Naive B cell (primary cell): ENCODE measurements around the gene DMAC1. TPM values are rescaled to one million over a fixed set of nuclear protein-coding genes. Genes with fewer than 3 reads are reported as not detected.

Experiments used
- ATAC-seq, 2 donors: fragments of 150-1000 bp; cut with Tn5 transposase; 2 replicates each; pipeline ENCODE4 v1.10.0; 2021; ENCODE audit warnings: low read depth in 2 of 2, mild to moderate bottlenecking in 2 of 2, moderate library complexity in 2 of 2
- DNase-seq: peaks from one replicate; pipeline ENCODE4 v3.0.0; 2022
- H3K27ac Mint-ChIP-seq, 6 donors: one replicate each; pipeline ENCODE4 v1.8.0; 2020 to 2022; ENCODE audit warnings: mild to moderate bottlenecking in 6 of 6, mixed read lengths in 6 of 6, moderate library complexity in 5 of 6, inconsistent platforms in 2 of 6
- H3K27me3 Mint-ChIP-seq, 3 donors: one replicate each; pipeline ENCODE4 v1.8.0; 2021 to 2022; ENCODE audit warnings: mixed read lengths in 3 of 3, mild to moderate bottlenecking in 1 of 3
- H3K36me3 Mint-ChIP-seq, 2 donors: one replicate each; pipeline ENCODE4 v1.8.0; 2020 to 2022; ENCODE audit warnings: mixed read lengths in 2 of 2, inconsistent platforms in 1 of 2, mild to moderate bottlenecking in 1 of 2
- H3K4me1 Mint-ChIP-seq, 3 donors: one replicate each; pipeline ENCODE4 v1.8.0; 2020 to 2022; ENCODE audit warnings: mixed read lengths in 3 of 3, inconsistent platforms in 1 of 3, mild to moderate bottlenecking in 1 of 3, moderate library complexity in 1 of 3
- H3K4me3 Mint-ChIP-seq, 8 donors: one replicate each; pipeline ENCODE4 v1.8.0; 2020 to 2022; ENCODE audit warnings: mild to moderate bottlenecking in 8 of 8, mixed read lengths in 8 of 8, moderate library complexity in 8 of 8, inconsistent platforms in 2 of 8
- H3K9me3 Mint-ChIP-seq, 7 donors: one replicate each; pipeline ENCODE4 v1.8.0; 2020 to 2022; ENCODE audit warnings: mixed read lengths in 7 of 7, mild to moderate bottlenecking in 5 of 7, inconsistent platforms in 2 of 7, moderate library complexity in 1 of 7
- polyA plus RNA-seq, 6 donors: library from polyadenylated mRNA; unstranded; fragments of 300-500 nt; fragmentation: Illumina TruSeq; gene quantifications; one replicate each; pipeline ENCODE4 v1.2.3, GENCODE V29; 2021; ENCODE audit warnings: low read depth in 6 of 6

DMAC1 gene
- polyA plus RNA-seq, 6 donors from 2014 or later: 22.0 to 68.0 (median 57.9) TPM

DNA sequence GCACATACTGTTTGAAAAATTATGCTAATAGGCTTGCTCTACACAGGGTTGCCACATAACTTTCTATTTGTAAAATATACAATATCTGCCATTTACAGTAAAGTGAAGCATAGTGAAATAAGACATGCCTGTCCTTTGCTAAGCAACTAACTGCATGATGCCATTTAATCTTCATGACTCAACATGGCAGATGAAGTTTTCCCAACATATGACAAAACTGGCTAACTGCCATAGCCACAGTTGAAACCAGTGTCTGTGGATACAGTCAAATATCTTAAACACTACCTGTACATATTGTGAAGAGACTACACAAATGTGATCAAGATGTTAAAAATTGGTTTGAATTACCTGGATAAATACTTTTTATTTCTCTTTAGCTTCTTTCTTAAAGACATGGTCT lies 3.1 kb upstream of the DMAC1 start:
- Mint-ChIP-seq H3K9me3 (peaks cover 0 to 2% (median 0%) of the 10 kb centered on the region in 7 donors), H3K4me1 (peaks cover 7 to 16% (median 11%) of the 10 kb centered on the region in 3 donors), H3K4me3 (no peak overlapping the region), H3K36me3 (no peaks in the 10 kb centered on the region), H3K27me3 (no peaks in the 10 kb centered on the region), H3K27ac (no peak overlapping the region)
- DNase-seq: no peak
- ATAC-seq: no peak

DNA sequence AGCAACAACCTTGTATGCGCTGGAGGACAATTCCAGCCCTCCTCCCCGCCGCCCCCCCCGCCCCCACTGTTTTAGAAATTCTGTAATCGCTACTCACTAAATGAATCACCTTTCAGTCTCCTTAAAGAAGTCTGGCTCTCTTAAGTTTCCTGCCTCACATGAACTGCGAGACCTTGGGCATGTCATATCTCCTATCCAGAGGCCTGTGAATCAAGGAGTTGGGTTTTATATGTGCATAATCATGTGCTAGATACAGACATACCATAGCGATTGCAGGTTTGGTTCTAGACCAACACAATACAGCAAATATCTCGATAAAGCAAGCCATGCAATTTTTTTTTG lies 337 bp upstream of the DMAC1 start:
- H3K36me3 Mint-ChIP-seq: peaks cover 7 to 8% of the 10 kb centered on the region in 2 donors
- peaks cover 7 to 30% (median 11%) of the 10 kb centered on the region in 3 donors for H3K4me1 Mint-ChIP-seq
- ATAC-seq (no peak), DNase-seq (no peak)
- H3K4me3 Mint-ChIP-seq: peak overlapping the region; percentile 83 to 98 (median 92)
- peaks cover 0 to 2% (median 0%) of the 10 kb centered on the region in 7 donors for H3K9me3 Mint-ChIP-seq
- H3K27ac Mint-ChIP-seq: peak overlapping the region in 2 of 6 donors; percentile 24 to 88
- no peaks in the 10 kb centered on the region for H3K27me3 Mint-ChIP-seq

DNA sequence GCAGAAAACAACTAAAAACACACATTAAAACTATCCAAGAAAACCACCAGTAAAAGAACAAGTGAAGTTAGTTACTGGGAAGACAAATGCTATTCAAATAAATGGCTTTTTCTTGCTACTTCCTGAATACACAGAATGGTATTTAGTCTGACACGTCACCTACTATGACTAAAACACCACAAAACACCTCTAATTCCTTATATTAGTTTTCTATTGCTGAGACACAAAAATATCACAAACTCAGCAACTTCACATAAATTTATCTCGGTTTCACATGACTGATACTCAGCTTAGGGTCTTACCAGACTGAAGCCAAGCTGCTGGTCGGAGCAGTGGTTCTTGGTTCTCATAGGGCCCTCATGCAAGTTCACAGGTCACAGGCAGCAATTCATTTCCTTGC lies 5.4 kb downstream of the DMAC1 start:
- Mint-ChIP-seq H3K4me3 (no peak overlapping the region), H3K27ac (peak overlapping the region in 1 of 6 donors; percentile 24), H3K36me3 (peaks cover 23 to 29% of the 10 kb centered on the region in 2 donors), H3K4me1 (peaks cover 20 to 31% (median 21%) of the 10 kb centered on the region in 3 donors), H3K27me3 (no peaks in the 10 kb centered on the region), H3K9me3 (peaks cover 0 to 2% (median 0%) of the 10 kb centered on the region in 7 donors)
- ATAC-seq: no peak
- no peak for DNase-seq

DNA sequence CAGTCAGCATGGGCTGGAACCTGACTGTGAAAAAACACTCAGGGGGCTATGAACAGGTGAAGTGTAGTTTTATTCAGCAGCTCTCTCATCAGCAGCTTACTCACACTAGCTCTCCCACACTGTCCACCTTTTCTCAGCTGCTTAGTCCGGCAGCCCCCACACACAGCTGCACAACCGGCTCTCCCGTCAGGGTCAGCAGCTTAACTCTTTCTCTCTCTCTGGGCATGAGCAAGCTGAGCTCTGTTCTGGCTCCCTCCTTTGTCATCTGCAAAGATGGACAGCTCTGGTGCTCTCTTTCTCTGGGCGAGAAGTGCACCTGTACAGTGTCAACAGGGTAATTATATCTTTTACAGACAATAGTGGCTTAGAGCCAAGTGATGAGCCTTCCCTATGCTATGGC lies 8.2 kb downstream of the DMAC1 start:
- peaks cover 10 to 14% (median 13%) of the 10 kb centered on the region in 3 donors for H3K4me1 Mint-ChIP-seq
- no peaks in the 10 kb centered on the region for H3K9me3 Mint-ChIP-seq
- peaks cover 21 to 29% of the 10 kb centered on the region in 2 donors for H3K36me3 Mint-ChIP-seq
- H3K27ac Mint-ChIP-seq: peak overlapping the region in 2 of 6 donors; percentile 12 to 16
- no peaks in the 10 kb centered on the region for H3K27me3 Mint-ChIP-seq
- H3K4me3 Mint-ChIP-seq: peak overlapping the region in 1 of 8 donors; percentile 44
- DNase-seq (no peak), ATAC-seq (no peak)

DNA sequence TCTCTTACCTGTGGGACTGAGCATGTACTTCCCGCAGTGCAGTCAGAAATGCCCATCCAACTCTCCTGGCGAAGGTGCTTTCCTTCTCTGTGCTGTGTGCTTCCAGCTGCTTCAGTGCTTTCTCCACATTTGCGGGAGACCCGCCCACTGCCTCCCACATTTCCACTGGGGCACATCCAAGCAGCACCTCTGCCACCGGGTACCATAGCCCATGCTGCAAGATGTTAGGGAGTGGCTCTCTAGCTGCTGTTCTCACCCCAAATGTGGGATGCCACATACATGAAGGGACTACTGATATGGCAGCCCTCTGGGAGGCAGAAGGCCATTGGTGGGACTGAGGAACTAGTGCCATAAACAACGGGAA lies 8.8 kb downstream of the DMAC1 start:
- Mint-ChIP-seq H3K27me3 (no peaks in the 10 kb centered on the region), H3K9me3 (no peaks in the 10 kb centered on the region), H3K27ac (peak overlapping the region in 3 of 6 donors; percentile 15 to 28 (median 20)), H3K4me1 (peaks cover 7 to 14% (median 13%) of the 10 kb centered on the region in 3 donors), H3K4me3 (no peak overlapping the region), H3K36me3 (peaks cover 16 to 25% of the 10 kb centered on the region in 2 donors)
- DNase-seq (no peak), ATAC-seq (no peak)

DNA sequence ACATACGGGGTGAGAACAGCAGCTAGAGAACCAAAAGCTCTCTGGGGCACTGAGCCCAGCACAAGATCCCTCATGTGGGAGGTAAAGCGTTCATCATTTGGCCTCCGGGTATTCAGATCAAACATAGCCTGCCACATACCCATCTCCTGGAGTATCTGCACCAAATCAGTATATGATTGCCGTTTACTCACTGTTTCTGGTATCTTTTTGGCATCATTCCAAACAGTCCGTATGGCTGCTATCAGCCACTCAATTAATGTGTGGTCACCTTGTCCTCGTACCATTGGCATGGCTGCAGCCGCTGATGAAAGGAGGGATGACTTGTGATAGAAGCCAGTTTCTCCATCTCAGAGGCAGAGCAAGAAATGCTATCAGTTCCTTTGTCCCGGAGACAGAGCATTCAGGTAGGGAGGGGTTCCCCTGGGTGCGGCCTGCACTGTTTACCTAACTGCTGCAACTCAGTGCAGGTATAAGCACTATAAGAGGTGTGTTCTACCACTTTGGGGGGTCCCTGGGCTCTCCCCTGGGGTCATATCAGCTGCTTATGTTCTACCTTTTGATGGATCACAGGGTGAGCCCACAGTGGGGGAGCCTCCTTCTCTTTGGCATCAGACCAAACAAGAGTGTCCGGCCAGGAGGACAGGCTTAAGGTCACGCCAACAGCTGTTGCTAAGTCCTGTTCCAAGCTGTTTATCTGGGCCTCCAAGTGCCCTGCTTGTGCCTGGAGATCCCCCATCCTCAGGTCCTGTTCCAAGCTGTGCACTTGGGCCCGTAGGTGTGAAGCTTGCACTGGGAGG lies 9.4 kb downstream of the DMAC1 start:
- Mint-ChIP-seq H3K4me1 (peaks cover 7 to 14% (median 13%) of the 10 kb centered on the region in 3 donors), H3K27ac (no peak overlapping the region), H3K9me3 (no peaks in the 10 kb centered on the region), H3K4me3 (no peak overlapping the region), H3K27me3 (no peaks in the 10 kb centered on the region), H3K36me3 (peaks cover 16 to 28% of the 10 kb centered on the region in 2 donors)
- ATAC-seq: no peak
- DNase-seq: no peak

DNA sequence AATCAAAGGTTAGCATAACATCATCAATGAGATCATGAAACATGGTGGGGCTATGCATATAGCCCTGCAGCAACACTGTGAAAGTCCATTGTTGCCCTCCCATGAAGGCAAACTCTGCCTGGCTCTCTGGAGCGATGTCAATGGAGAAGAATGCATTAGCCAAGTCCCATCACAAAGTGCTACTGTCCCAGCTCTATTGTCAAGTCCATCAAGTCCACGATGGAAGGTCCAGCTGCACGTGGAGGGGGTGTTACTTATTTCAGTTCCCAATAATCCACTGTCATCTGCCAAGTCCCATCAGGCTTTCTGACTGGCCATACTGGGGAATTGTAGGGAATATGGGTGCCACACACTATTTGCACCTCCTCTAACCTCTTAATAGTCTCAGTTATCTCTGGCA lies 10.8 kb downstream of the DMAC1 start:
- Mint-ChIP-seq H3K4me1 (peaks cover 0 to 14% (median 10%) of the 10 kb centered on the region in 3 donors), H3K27ac (no peak overlapping the region), H3K4me3 (no peak overlapping the region), H3K9me3 (no peaks in the 10 kb centered on the region), H3K36me3 (peaks cover 12 to 29% of the 10 kb centered on the region in 2 donors), H3K27me3 (no peaks in the 10 kb centered on the region)
- ATAC-seq: no peak
- DNase-seq: no peak

DNA sequence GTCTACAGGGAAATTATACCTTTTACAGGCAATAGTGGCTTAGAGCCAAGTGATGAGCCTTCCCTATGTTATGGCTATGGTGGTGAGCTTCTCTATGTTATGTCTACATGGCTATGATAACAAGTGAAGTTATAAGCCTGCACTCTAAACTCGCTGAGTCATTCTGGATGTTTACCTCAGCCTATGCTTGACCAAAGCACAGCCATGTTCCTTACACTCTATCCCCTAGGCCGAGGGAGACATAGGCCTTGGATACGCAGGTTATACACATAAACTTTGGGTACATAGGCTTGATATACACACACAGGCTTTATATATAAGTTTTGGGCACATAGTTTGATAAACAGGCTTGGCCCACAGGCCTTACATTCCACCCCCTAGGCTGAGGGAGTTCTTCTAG lies 13.8 kb downstream of the DMAC1 start:
- ATAC-seq (no peak), DNase-seq (no peak)
- Mint-ChIP-seq H3K4me1 (no peaks in the 10 kb centered on the region), H3K27me3 (no peaks in the 10 kb centered on the region), H3K4me3 (no peak overlapping the region), H3K27ac (no peak overlapping the region), H3K36me3 (peaks cover 8 to 11% of the 10 kb centered on the region in 2 donors), H3K9me3 (no peaks in the 10 kb centered on the region)

DNA sequence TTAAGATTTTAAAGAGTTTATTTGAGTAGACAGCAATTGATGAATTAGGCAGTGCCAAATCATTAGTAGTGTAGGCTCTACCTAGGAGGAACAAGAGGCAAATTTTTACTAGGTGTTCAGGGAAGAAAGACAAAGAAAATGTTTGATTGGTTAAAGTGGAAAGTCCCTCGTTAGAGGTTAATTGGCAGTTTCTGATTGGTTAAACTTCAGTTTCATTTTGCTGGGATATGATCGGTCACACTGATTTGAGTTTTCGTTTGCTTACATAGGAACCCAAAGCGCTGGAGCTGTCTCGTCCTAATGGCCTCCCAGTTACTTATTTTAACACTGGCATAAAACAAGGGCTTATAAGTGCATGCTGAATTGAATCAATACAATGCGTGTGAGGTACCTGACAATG lies 15.1 kb downstream of the DMAC1 start:
- Mint-ChIP-seq H3K27ac (no peak overlapping the region), H3K27me3 (no peaks in the 10 kb centered on the region), H3K36me3 (peaks cover 8 to 11% of the 10 kb centered on the region in 2 donors), H3K9me3 (no peaks in the 10 kb centered on the region), H3K4me1 (no peaks in the 10 kb centered on the region), H3K4me3 (no peak overlapping the region)
- DNase-seq: no peak
- no peak for ATAC-seq

DNA sequence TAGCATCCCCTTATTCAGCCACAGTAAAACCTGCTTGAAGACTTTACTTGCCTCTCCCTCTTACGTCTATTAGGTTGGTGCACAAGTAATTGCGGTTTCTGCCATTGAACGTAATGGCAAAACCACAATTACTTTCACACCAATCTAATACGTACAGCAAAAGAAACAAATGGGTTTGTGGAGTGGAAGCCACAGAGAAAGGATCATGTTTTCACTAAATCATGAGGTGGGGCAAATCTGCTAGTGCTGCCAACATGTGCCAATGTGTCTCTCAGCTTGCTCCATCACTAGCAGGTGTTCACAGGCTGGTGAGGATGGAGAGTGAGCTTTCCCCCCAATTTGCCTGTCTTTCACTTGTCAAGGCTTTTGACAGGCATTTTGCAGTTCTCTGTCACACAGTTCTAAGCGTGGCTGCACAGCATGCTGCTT lies 15.9 kb downstream of the DMAC1 start:
- peaks cover 8 to 11% of the 10 kb centered on the region in 2 donors for H3K36me3 Mint-ChIP-seq
- no peaks in the 10 kb centered on the region for H3K27me3 Mint-ChIP-seq
- H3K4me3 Mint-ChIP-seq: no peak overlapping the region
- DNase-seq (no peak), ATAC-seq (no peak)
- peak overlapping the region in 1 of 6 donors; percentile 58 for H3K27ac Mint-ChIP-seq
- H3K9me3 Mint-ChIP-seq: no peaks in the 10 kb centered on the region
- no peaks in the 10 kb centered on the region for H3K4me1 Mint-ChIP-seq

DNA sequence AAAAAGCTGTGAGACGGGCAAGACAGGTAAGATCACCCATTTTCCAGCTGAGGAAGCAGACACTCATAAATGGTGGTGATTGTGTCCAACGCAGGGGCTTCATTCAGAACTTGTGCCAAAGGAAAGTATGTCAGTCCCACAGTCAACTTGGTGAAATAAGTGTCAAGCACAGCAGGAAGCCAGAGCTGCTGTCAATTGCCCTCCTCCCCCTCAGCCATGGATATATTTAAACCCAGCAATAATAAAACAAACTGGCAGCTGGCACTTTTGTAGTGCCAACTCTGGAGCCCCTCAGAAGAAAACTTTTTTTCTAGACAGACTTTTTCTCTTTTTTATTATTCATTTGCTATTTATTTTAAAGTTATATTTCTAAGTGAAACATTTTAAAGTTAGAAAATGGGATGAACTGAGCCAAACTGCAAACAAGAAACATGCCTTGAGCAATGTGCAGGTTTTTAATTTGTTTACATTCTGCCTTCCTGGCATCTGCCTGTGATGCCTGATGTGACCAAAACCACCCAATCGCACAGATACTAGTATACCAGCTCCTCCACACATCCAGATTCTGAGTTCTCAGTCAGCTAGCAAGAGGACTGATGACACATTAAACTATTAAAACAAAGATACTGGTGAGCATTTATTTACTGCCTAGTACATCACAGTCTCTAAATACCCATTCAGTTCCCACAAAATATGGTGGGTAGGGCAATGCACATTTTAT lies 17.0 kb downstream of the DMAC1 start:
- Mint-ChIP-seq H3K27ac (no peak overlapping the region), H3K4me1 (no peaks in the 10 kb centered on the region), H3K9me3 (no peaks in the 10 kb centered on the region), H3K4me3 (no peak overlapping the region), H3K27me3 (no peaks in the 10 kb centered on the region), H3K36me3 (peaks cover 8 to 11% of the 10 kb centered on the region in 2 donors)
- DNase-seq: no peak
- ATAC-seq: no peak

DNA sequence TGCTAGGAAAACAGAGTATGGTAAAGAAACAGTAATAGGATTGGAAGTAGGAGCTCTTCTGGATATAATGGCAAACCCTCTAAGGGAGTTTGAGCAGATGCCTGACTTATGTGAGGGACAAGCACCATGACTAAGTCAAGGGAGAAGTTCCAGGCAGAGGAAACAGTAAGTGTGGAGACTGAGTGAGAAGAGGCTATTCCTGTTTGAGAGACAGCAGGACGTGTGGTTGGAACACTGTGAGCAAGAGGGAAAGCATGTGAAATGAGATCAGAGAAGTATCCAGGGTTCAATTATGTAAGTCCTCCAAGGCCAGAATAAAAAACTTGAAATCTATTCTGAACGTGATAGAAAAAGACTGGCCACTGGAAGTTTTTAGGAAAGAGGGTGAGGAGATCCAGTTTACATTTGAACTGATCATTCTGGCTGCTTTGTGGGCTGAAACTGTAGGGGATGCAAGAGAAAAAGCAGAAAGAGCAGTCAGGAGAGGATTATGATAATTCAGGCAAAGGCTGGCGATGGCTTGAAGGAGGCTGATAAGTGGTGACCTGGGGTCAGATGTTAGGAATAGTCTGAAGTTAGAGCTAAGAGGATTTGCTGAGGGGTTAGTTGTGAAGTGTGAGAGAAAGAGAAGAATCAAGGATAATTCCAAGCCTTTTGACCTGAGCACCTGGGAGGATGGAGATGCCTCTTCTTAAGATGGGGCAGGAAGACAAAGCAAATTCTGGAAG lies 19.2 kb downstream of the DMAC1 start:
- no peak overlapping the region for H3K27ac Mint-ChIP-seq
- no peak for DNase-seq
- H3K4me1 Mint-ChIP-seq: peaks cover 0 to 6% (median 5%) of the 10 kb centered on the region in 3 donors
- ATAC-seq: no peak
- no peaks in the 10 kb centered on the region for H3K9me3 Mint-ChIP-seq
- H3K36me3 Mint-ChIP-seq: peaks cover 2 to 11% of the 10 kb centered on the region in 2 donors
- no peaks in the 10 kb centered on the region for H3K27me3 Mint-ChIP-seq
- no peak overlapping the region for H3K4me3 Mint-ChIP-seq

DNA sequence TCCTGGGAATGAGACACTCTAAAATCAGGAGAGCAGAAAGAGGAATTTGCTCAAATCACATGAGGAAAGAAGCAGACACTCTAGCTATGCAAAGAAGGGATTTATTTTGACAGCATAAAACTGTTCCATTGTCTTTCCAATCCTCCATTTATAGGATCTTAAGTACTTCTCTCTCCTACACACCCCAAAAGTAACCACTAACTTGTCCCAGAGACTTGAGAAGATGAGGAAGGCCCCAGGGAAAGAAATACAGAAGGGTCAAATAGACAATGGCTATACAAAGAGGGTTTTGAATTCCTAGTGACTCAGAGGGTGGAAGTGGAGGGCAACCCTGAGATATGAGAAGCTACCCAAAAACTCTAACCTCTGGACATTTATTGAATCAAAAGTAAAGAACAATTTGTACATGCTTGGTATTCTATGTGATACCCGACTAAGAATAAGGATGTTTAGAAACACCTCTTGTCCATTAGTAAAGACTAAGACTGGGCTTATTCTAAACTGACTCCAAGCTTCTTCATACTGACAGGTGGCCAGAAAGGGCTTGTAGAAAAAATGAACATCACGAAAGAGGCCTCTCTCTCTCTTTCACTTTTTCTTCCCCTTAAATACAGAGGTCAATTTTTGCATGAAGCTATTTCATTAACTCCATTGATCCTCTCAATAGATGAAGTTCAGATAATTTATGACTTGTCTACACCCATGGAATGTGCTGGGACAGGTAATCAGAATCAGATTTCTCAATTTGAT lies 20.6 kb downstream of the DMAC1 start:
- Mint-ChIP-seq H3K36me3 (peaks cover 0 to 11% of the 10 kb centered on the region in 2 donors), H3K9me3 (no peaks in the 10 kb centered on the region), H3K27me3 (no peaks in the 10 kb centered on the region), H3K4me1 (peaks cover 0 to 6% (median 5%) of the 10 kb centered on the region in 3 donors), H3K4me3 (no peak overlapping the region), H3K27ac (peak overlapping the region in 1 of 6 donors; percentile 1)
- ATAC-seq: no peak
- no peak for DNase-seq
